NCI-H1436 treated with DMSO at 0.1 percent for 48 hours (cell line): Measurements from ENCODE around the gene EXOC4.
A peak's percentile ranks its signal among the peaks of the same experiment; 100 is the strongest.
"Not testable (repeated sequence)": the region's sequence is repeated elsewhere in the genome, so short reads cannot be mapped to it uniquely, and the experiment has no call there.

Experiments
- DNase-seq: peaks from one replicate; lab custom pipeline; 2025; lab: John Stamatoyannopoulos, UW

The EXOC4 gene

DNA sequence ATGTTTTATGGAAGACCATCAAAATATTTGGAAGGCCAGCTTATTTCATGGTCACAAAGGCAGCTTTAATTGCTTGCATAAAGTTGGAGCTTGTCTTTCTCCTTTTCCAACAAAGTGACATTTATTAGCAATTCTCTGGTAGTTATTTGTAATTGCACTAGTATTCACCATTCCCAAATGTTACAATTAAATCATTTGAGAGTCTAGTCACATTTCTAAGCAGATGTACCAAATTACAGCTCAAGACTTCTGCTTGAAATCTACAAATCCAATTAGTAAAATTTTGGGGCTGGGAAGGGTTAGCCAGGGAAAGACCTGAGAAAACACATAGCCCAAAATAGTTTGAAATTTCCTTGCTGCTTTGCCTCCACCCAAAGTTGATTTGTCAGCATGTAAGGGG lies 498.2 kb downstream of the EXOC4 start:
- no peak for DNase-seq

DNA sequence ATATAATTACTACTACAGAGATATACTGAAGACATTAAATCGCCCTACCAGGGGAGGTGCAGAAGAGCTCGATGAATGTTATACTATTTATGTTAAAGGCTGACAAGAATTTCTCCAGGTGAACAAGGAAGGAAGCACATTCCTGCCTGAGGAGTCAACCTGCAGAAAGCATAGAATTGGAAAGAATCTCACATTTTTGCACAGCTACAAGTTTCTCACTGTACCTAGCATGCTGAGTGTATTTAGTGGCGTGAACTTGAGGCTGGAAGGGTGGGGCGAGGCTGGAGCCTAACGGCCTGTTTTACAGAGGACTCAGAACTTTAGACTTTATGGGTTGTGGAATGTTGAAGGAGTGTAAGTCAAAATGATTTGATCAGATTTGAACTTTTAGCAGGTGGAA lies 500.6 kb downstream of the EXOC4 start:
- DNase-seq: no peak

DNA sequence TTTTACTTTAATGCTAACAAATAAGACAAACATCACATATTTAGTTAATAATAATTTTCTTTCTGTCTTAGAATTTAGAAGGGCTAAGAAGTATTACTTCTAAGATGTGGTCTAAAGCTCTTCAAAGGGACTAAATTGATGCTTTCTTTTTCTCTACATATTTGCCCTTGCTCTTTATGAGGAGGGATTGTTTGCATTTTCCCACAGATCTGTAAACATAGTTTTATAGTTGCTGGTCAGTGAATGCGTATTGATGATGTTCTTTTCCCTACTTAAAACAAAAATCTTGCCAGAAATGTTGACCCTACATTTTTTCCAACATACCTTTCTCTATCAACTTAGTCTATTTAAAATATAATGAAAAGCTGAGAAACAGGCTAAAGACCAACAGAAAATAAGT lies 501.8 kb downstream of the EXOC4 start:
- no peak for DNase-seq

DNA sequence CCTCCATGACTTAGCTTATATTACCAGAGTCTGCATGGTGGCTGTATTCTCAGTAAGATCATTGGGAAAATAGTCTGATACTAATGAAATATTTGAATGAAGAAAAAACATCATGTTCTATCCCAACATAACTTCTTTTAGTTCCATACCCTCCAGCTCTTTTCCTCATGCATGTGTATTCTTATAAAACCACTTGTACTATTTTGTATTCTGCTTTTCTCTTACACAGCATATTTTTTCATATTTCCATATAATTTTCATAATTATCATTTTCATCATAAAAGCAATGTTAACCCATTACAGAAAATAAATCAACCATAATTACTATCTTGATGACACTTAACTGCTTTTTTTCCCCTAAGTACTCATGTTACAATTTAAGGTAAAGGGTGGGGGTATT lies 503.0 kb downstream of the EXOC4 start:
- no peak for DNase-seq

DNA sequence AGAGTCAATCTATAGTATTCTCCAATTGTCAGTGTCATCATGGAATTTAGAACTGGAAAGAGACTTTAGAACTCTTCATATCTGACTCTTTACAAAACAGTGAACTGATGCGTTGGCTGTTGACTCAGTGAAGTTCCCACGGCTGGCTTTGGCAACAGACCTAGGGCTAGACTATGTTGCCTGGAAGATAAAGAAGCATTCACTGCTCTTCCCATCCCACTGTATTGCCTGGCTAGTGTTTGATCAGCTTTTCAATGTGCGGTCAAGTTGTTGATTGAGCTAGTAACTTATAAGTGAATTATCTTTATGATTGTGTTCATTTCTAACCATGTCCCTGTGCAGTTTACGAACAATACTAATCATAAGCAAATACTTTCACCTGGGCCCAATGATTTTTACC lies 508.6 kb downstream of the EXOC4 start:
- DNase-seq: no peak

DNA sequence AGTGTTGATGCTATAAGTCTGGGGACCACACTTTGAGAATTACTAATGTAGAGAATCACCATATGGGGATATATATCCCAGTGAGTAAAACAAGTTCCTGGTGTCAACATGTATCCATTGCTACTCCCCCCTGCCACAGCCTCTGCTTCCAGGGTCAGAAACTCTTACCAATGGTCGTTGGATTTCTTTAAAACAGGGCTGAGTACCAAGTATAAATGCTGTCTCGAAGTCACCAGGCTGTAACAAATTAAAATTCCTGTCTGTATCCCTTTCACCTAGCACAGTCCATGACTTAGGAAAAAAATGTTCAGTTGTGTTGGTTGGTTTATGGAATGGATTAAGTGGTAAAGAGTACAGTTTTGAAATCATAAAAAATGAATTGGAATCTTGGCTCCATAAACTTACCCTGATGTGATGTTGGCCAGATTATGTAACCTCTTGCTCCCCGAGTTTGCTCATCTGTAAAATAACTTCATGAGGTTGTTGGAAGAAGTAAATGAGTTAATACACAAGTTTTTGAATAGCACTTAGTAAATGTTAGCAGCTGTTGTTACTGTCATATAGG lies 510.3 kb downstream of the EXOC4 start:
- DNase-seq: no peak

DNA sequence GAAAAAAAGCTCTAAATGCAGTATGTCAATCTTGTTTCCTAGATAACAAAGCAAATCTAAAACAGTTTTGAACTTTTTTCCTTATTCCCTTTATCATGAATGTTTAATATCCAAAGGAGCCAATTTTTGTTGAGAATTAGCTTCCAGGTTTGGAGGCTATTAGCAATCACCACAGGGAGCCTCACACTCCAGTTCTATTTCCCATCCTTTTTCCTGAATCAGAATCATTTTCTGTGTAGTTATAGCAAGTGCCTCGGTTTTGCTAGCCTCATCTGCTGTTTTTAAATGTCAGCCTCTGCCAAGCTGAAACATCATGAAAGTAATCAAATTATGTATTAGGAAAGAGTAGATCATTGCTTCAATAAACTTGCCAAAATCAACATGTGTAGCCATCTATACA lies 516.8 kb downstream of the EXOC4 start:
- DNase-seq: no peak

DNA sequence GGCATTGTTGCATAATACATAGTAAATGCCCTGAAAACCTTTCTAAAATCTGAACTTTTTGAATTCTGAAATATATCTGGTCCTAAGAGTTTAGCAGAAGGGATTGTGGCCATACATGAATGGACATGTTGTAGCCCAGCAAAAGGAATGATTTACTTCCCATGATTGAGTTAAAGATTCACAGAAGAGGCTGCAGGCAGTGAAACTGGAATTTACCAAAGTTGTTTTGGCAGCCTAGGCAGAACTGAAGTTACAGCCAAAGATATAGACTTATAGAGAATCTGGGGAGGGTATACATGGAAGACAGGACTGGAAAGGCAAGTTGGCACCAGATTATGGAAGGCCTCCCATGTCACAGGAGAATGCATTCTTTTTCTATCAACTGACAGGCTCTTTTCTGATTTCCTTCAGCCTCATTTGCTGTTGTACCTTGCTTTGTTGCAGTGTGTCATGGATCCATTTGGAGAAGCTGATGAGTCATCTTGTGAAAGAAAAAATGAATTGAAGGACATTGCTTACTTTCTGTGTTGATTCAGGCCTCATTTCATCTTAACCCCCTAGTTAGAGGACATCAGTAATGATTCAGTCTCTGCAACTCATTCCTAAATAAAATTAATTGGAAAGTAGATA lies 518.1 kb downstream of the EXOC4 start:
- no peak for DNase-seq

DNA sequence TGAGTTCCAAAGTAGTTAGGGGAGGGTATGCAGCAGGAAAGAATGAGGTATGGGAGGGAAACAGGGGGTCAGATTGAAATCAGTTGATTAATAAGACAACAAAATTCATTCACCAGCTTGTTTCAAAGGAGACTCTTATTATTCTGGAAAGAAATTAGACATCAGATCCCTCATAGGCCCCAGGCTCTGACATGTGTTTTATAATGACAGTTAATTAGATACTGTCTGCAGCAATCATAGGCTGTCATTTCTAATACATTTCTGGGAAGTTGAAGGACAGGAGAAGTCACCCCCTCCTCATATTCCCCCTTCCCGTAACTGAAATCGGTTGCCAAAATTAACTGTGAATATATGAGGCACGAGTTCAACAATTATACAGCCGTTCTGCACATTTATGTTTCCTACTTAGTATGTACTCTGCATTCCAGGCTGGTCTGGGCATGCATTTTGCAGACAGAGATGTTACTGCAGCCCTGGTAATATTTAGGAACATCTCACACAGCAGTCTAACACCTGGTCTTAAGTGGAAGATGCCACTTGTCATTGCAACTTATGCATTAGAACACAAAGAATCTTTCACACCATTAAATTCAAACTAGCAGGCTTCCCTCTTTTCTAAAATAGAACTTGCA lies 519.0 kb downstream of the EXOC4 start:
- peak; percentile 31 for DNase-seq

DNA sequence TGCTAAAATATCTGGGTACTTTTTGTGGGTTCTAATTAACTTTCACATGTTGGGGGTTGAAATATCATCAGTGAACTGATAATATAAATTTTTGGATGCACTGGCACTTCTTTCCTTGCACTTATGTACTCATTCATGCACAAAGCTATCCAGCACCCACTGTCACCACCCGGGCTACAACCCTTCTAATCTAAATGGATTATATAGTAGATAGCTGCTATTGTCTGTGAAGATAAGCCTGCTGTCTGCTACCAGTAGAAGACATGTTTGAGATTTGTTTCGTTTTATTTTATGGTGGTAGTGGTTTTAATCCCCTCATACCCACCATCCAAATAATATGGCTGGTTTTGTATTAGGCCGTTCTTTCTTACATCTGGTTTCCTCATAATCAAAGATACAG lies 520.7 kb downstream of the EXOC4 start:
- no peak for DNase-seq

DNA sequence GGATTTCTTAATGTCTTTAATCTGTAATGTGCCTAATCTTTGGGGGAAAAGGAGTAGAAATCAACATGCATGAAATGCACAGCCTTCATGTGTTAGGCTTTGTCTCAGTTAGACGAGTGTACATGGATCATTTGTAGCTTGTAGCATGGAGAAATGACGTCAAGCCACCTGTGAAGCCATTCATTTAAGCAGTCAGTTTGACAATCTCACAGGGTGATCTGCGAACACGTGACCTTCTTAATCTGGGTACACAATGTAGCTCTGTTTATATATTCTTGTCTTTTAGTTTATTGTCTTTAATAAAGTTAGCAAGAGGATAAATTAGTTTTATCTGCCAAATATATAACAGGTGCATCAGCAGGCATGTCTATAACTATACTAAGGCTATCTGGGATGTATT lies 522.3 kb downstream of the EXOC4 start:
- DNase-seq: no peak

DNA sequence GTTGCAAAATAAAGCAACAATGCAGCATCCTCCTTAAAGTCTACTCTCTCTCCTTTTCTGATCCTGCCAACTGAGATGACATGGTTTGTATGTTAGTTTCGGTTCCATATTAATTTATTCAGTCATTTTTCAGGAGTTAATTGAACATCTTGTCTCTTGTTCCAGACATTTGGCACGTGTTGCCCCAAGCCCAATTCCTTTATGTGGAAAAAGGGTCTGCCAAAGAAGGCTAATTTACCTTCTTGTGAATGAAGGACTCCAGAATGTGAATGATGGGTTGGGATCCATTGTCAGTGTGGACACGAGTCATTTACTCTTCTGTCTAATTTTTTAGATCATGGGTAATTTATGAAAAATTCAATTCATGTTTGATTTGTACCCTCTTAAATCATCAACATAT lies 523.4 kb downstream of the EXOC4 start:
- DNase-seq: no peak

DNA sequence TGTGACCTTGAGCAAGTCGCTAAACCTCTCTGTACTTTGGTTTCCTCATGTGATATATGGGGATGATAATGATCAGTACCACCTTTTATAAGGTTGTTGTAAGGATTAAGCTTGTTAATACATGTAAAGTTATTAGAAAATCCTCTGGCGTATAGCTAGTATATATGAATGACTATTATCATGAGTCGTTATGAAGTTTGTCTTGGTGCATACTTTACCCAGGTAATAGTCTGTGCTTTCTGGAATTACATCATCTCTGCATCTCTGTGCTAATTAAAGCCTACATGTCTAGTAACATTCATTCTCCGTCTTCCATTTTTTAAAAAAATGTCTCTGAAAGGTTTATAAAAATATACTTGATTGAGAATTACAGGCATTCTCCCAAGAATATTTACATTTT lies 524.8 kb downstream of the EXOC4 start:
- no peak for DNase-seq

DNA sequence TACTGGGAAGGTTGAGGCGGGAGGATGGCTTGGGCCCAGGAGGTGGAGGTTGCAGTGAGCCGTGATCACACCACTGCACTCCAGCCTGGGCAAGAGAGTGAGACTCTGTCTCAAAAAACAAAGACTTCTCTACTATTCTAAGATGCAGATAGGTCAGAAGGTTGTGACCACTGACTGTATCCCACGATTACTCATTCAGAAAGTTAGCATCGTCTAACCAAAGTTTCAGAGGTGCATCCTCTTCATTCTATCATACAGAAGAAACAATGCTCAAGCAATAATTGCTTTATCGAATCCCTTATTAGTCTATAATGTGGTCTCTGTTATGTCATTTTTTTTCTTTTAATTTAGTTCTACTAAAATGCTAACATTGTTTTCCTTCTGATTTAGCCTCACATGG lies 525.6 kb downstream of the EXOC4 start:
- no peak for DNase-seq

DNA sequence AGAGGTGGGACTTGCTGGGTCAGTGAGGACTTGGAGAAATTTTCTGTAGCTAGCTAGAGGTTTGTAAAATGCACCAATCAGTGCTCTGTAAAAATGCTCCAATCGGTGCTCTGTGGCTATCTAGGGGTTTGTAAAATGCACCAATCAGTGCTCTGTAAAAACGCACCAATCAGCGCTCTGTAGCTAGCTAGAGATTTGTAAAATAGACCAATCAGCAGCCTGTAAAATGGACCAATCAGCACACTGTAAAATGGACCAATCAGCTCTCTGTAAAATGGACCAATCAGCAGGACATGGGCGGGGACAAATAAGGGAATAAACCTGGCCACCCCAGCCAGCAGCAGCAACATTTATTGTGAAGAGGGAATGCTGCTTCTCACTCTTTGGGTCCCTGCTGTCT lies 526.7 kb downstream of the EXOC4 start:
- not testable (repeated sequence) for DNase-seq

DNA sequence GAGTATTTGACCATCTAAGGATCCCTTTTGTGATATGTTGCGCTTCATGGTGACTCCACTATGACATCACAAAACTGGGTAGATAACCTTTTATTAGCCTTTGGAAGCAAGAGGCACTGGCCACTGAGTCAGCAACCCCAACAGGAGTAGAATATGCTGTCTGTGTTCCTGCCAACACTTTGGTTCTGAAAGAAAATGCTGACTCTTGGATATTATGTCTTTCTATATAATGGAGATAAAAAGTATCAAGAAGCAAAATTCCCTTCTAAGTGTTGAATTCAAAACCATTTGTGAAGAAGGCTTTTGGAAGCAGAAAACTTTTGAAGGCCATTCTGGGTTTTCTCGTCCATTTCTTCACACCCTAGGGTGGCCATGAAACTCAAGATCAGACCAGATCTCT lies 528.0 kb downstream of the EXOC4 start:
- no peak for DNase-seq

DNA sequence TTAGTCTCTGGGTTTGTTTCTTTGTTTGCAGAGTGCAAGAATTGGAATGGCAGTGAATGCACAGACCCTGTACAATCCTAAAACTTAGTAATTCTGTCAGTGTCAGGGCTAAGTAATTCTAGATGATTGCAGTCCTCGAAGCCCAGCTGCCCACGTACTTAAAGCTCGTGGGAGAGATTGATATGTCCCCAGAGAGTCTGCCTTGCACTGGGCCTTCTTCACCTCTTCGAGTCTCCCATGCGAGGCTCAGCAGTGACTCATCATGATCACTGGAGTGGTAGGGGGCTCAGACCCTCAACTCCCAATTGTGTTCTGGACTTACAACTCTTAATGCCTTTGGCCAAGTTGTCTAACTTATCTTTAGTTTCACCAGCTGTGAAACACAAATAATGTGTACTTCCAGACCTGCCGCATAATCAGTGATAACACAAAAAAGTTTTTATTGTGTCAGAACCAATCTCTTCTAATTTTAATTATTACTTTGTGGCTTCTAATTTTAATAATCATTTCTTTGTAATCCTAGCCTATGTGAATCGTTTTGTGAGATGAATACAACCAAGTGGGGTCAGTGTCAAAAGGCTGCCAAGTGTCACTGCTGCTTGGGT lies 528.7 kb downstream of the EXOC4 start:
- no peak for DNase-seq

DNA sequence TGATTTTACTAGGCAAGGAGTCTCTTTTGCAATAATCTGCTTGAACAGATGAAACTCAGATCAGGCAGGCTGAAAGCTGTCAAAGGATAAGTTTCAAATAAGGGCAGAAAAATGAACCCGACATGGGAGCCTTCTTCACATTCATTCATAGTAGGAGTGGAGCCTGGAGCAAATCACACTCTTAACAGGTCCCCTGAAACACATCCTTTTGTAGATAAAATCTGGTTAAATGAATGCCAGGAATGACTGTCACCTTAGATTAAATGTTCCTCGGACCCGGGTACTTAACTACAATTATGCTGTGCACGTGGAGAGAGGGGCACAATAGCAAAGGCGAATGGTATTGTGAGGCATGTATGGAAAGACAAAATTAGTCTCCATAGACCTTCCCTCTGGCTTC lies 529.6 kb downstream of the EXOC4 start:
- DNase-seq: no peak

DNA sequence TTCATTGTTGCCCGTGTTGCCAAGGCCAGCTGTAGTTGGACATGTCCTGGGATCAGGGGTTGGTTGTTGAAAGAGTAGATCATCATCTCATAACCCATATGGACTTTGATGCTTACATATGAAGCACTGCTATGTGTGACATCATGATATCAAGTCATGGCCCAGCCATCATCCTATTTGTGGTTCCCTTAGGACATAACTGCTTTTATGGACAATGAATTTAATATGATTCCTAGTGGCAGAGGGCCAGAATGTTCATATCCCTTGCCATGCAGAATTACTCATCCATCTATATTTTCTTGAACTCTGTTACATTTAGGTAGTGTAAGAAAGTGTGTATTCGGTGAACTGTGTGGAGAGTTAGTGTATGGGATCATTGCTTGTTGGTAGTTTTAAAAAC lies 530.4 kb downstream of the EXOC4 start:
- DNase-seq: no peak

DNA sequence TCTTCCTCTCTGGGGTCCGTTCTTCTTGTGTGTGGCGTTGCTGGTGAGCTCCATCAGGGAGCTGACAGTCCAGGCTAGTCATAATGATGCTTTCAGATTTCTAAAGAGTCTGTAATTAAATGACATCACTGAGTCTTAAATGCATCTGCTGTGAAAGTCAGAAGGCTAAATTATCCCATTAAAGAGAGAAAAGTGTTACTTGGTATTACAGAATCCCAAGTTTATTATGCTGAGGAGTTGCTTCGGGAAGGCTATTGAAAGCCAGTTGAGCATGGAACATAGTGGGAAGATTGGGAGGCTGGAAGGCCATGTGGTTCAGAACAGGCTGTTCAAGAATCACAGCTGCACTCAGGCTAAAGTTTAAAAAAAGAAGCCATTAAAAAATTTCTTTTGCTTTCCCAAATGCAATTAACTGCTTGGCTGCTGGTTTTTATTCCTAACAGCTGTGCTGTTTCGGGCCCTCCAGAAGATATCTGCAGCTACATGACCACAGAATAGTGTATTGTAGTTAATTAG lies 531.7 kb downstream of the EXOC4 start:
- DNase-seq: no peak

DNA sequence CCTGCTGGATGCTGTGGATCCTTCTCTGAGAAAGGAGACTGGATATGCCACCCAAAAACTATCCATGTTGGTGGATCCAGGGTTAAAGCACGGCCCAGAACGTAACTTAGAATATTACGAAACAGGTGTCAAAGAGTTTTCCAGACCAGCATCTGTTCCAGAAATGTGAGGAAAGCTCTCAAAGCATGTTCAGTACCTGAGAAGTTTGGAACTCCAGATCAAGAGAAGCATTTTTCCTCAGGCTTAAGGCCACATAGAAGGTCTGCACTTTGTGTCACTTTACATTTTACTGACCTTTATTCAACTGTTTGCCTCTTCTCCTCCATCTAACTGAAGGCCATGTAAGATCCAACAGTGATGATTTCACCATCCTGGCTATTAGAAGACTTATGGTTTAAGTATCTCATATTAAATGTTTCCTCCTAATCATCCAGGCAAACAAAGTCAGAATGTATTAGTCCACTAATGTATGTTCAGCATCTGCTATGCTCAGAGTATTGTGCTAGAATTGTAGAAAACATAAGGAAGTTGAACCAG lies 533.6 kb downstream of the EXOC4 start:
- DNase-seq: no peak

DNA sequence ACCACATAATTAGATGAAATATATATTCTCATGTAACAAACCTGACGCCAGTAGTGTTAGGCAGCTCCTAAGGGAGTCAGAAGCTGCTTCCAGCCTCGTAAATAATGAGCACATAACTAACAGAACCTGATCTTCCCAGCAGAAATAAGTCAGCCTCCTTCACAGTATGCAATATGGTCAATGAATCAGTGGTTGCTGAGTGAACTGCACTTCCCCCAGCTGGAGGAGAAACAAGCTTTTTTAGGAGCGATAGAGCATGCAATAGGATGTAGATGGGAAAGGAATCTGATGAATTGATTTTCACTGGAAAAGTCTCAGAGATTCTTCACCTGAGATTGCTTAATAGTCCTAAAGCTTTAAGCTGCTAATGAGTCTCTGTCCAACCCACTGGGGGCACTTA lies 537.1 kb downstream of the EXOC4 start:
- DNase-seq: no peak

DNA sequence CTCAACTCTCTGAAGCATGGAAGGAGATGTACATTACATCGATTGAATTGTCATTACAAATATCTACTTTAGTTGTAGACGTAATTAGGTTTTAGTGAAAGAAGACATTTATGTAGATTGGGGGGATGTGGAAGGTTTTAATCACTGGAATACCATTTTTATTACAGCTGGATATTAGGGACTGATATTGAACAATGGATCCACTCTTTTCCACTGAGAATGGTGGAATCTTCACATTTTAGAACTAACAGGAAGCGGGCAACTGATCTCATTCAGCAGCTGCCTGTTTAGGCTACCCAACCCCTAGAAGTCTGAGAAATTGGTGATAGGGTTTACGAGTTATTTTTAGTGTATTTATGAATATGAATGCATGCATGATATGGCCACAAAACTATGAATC lies 538.0 kb downstream of the EXOC4 start:
- DNase-seq: no peak
